Breast epithelium (tissue), 4 donors: ENCODE results near the gene SPINK9. TPM values are rescaled to one million over a fixed set of nuclear protein-coding genes. Genes with fewer than 3 reads are reported as not detected.

Experiments used
- DNase-seq, 2 donors: peaks; one replicate each; pipeline ENCODE4 v3.0.0-alpha.2; 2019; ENCODE audit warnings: low spot score in 2 of 2
- H3K27ac ChIP-seq, 2 donors: fragments of 200-600 bp; sonication (generic) in 1 of 2; one replicate each; pipeline ENCODE4 v1.5.1; 2016 to 2019; ENCODE audit warnings: mild to moderate bottlenecking in 1 of 2
- H3K27me3 ChIP-seq, 2 donors: fragments of 200-600 bp; sonication (generic) in 1 of 2; one replicate each; pipeline versions ENCODE4 v1.5.1 to v1.6.0; 2017 to 2019; ENCODE audit warnings: control low read depth in 1 of 2, mild to moderate bottlenecking in 1 of 2
- H3K36me3 ChIP-seq: fragments of 200-600 bp; one replicate; pipeline ENCODE4 v1.5.1; 2019
- H3K4me1 ChIP-seq, 2 donors: fragments of 200-600 bp; sonication (generic); one replicate each; pipeline ENCODE4 v1.5.1; 2016 to 2019; ENCODE audit warnings: control low read depth in 1 of 2
- H3K4me3 ChIP-seq, 3 donors: fragments of 200-600 bp; sonication (generic); 1 replicate in 2 of 3; 2 replicates in 1 of 3; pipeline ENCODE4 v1.5.1; 2016 to 2019; ENCODE audit warnings: mild to moderate bottlenecking in 3 of 3, moderate library complexity in 2 of 3
- H3K9me3 ChIP-seq, 2 donors: fragments of 200-600 bp; sonication (generic) in 1 of 2; one replicate each; pipeline ENCODE4 v1.5.1; 2016 to 2019; ENCODE audit warnings: control low read depth in 1 of 2
- POLR2A ChIP-seq: fragments of 450-650 bp; IDR thresholded peaks from one replicate; pipeline ENCODE4 v1.6.1; 2016; ENCODE audit warnings: antibody characterized with exemption, mild to moderate bottlenecking, moderate library complexity
- POLR2AphosphoS5 ChIP-seq, 3 donors: sonication (generic); formaldehyde crosslinking; IDR thresholded peaks; one replicate each; pipeline ENCODE4 v1.6.1; 2017; ENCODE audit warnings: antibody characterized with exemption in 3 of 3
- intact Hi-C: fragments of 100-400 bp; cut with DNase I; formaldehyde crosslinking; loops from one replicate; pipeline ENCODE4 v1.15.1; 2023; ENCODE audit warnings: low total_unique reads
- total RNA-seq, 3 donors: library from RNA; depleted of rRNA; stranded (reverse); fragments of >200 nt; gene quantifications; one replicate each; pipeline ENCODE4 v1.1.0, GENCODE V29; 2016
- TF ChIP-seq, protein P1 (sequence below), 3 donors: fragments of 450-650 bp; IDR thresholded peaks; one replicate each; pipeline ENCODE4 v1.5.1; 2016 to 2017; ENCODE audit warnings: antibody characterized with exemption in 3 of 3, mild to moderate bottlenecking in 3 of 3, moderate library complexity in 3 of 3

Gene SPINK9
- total RNA-seq, 3 donors from 2014 or later: not detected

DNA sequence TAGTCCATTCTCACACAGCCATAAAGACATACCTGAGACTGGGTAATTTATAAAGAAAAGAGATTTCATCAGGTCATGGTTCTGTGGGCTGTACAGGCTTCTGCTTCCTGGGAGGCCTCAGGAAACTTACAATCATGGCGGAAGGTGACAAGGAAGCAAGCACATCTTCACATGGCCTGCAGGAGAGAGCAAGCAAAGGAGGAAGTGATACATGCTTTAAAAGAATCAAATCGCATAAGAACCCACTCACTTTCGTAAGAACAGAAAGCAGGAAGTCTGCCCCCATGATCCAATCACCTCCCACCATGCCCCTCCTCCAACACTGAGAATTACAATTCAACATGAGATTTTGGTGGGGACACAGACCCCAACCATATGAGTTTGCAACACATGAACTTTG, 43.3 kb downstream of the SPINK9 start:
- TF ChIP-seq POLR2AphosphoS5 (IDR thresholded peaks at IDR 0.05): no peak
- TF ChIP-seq POLR2A: no peak
- TF ChIP-seq, protein P1, sequence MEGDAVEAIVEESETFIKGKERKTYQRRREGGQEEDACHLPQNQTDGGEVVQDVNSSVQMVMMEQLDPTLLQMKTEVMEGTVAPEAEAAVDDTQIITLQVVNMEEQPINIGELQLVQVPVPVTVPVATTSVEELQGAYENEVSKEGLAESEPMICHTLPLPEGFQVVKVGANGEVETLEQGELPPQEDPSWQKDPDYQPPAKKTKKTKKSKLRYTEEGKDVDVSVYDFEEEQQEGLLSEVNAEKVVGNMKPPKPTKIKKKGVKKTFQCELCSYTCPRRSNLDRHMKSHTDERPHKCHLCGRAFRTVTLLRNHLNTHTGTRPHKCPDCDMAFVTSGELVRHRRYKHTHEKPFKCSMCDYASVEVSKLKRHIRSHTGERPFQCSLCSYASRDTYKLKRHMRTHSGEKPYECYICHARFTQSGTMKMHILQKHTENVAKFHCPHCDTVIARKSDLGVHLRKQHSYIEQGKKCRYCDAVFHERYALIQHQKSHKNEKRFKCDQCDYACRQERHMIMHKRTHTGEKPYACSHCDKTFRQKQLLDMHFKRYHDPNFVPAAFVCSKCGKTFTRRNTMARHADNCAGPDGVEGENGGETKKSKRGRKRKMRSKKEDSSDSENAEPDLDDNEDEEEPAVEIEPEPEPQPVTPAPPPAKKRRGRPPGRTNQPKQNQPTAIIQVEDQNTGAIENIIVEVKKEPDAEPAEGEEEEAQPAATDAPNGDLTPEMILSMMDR (IDR thresholded peaks at IDR 0.05): no peak
- Histone ChIP-seq H3K9me3 (no peaks in the 10 kb centered on the region), H3K27me3 (no peaks in the 10 kb centered on the region), H3K27ac (no peak overlapping the region), H3K36me3 (no peaks in the 10 kb centered on the region), H3K4me3 (no peak overlapping the region), H3K4me1 (peaks cover 0 to 5% of the 10 kb centered on the region in 2 donors)
- no peak for DNase-seq
- intact Hi-C loops: no loop called here

DNA sequence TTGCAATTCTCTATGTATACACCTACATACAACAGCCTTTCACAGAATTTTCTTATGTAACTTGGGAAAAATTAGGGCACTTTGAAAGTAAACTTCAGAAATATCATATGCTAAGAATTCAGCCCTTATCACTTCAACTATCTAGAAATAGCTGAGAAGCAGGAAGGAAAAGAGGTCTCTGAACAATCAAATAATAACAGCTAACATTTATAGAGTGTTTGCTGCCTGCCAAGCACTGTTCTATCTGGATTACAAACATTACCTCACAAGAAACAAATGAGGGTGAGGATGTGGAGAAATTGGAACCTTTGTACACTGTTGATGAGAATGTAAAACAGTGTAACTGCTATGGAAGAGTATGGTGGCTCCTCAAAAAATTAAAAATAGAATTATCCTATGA, 44.0 kb downstream of the SPINK9 start:
- Histone ChIP-seq H3K36me3 (no peaks in the 10 kb centered on the region), H3K4me3 (no peak overlapping the region), H3K27ac (no peak overlapping the region), H3K4me1 (peaks cover 0 to 5% of the 10 kb centered on the region in 2 donors), H3K9me3 (no peaks in the 10 kb centered on the region), H3K27me3 (no peaks in the 10 kb centered on the region)
- TF ChIP-seq, protein P1 (IDR thresholded peaks at IDR 0.05): no peak
- TF ChIP-seq POLR2A (no peak), POLR2AphosphoS5 (IDR thresholded peaks at IDR 0.05) (no peak)
- no peak for DNase-seq
- intact Hi-C loops: no loop called here

DNA sequence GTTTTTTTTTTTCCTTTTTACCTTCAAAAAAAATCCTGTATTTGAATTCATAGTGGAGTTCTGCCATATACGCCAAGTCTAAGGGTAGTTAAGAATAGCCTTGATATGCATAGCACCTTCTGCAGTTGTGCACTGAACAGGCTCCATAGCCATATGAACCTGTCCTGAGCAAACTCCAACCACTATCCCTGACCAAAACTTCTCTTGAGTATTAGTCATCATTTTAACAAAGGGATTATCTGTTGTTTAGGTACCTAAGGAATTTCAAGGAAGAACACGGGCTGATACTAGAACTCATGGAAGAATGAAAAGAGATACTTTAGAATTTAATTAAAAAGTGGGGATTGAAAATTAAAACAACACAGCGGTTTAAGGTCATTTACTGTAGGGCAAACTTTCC, 46.5 kb downstream of the SPINK9 start:
- Histone ChIP-seq H3K4me1 (peaks cover 0 to 5% of the 10 kb centered on the region in 2 donors), H3K36me3 (no peaks in the 10 kb centered on the region), H3K4me3 (no peak overlapping the region), H3K9me3 (no peaks in the 10 kb centered on the region), H3K27ac (no peak overlapping the region), H3K27me3 (no peaks in the 10 kb centered on the region)
- intact Hi-C loops: no loop called here
- TF ChIP-seq, protein P1 (IDR thresholded peaks at IDR 0.05): no peak
- no peak for DNase-seq

DNA sequence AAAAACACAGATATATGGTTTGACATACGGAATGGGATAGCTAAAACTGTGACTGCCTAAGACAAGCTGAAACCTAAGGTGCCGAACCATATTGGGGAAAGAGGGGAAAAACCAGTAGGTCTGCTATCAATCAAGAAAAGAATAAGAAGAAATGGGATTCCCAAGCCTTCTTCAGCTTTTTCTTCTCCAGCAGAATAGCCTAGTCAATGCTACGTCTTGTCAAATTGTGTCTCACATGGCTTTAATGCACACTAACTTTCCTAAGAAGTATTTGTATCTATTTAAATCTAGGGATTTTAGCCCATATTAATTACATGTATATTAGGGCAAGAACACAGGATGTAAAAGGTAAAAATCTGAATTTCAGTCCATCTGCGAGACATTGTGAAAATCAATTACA, 47.6 kb downstream of the SPINK9 start:
- Histone ChIP-seq H3K36me3 (no peaks in the 10 kb centered on the region), H3K4me3 (peak overlapping the region; percentile 65 to 85 (median 75)), H3K9me3 (no peaks in the 10 kb centered on the region), H3K27me3 (no peaks in the 10 kb centered on the region), H3K4me1 (peaks cover 0 to 5% of the 10 kb centered on the region in 2 donors), H3K27ac (peak overlapping the region; percentile 89 to 94)
- intact Hi-C loops: no loop called here
- DNase-seq: no peak
- no peak for TF ChIP-seq POLR2AphosphoS5 (IDR thresholded peaks at IDR 0.05)
- TF ChIP-seq, protein P1 (IDR thresholded peaks at IDR 0.05): no peak
- TF ChIP-seq POLR2A: no peak

DNA sequence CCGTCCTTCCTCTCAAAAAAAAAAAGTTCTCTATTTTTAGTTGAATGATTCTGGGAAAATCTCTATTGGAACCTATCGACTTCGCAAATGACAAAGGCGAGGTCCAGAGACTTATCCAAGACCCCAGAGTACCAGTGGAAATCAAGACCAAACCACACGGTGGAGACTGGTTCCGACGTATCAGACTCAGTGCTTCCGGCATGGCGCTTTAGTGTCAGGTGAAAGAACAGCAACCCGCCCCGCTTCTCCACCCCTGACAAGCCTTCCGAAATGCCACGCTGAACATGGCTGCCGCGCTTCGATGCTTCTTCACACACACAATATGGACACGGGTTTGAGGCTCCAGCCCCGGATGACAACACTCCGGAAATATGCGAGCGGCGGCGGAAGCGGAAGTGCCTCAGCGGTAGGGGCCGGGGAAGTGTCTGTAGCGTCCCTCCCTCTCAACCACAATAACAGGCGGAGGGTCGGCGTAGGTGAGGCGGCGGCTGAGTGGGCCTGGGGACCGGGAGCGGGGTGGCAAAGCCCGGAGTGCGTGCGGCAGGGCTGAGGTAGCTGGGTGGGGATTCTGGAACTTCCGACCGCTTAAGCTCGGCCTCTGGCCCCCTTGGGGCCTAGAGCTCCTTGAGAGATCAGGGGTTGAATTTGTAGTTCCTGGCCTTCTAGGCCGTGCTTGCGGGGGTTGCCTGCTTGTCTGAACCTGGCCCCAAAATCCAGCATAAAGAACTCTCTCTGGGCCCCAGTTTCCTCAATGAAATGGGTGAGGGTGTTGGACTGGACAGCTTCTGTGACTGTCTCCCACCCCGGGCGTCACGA, 48.4 kb downstream of the SPINK9 start, which contains the start of gene FBXO38:
TSS of gene FBXO38 (plus strand) at position 395 of the 816 bp plus-strand sequence. CDS start 10,819 bp downstream, outside the sequence.
- DNase-seq: peak; percentile 96 to 97
- peak within 1 kb of the TSS; percentile 65 to 85 (median 75) for H3K4me3 ChIP-seq
- no peaks in the 10 kb centered on the region for H3K9me3 ChIP-seq
- no peaks in the 10 kb centered on the region for H3K27me3 ChIP-seq
- TF ChIP-seq, protein P1 (IDR thresholded peaks at IDR 0.05): peak in 1 of 3 donors; percentile 22
- peak; percentile 83 for TF ChIP-seq POLR2A
- peak; percentile 96 to 99 (median 98) for TF ChIP-seq POLR2AphosphoS5 (IDR thresholded peaks at IDR 0.05)
- H3K27ac ChIP-seq: peak within 1 kb of the TSS; percentile 89 to 94
- peaks cover 0 to 5% of the 10 kb centered on the region in 2 donors for H3K4me1 ChIP-seq
- H3K36me3 ChIP-seq: no peaks in the 10 kb centered on the region
- intact Hi-C loops: no loop called here
